Adipocyte (in vitro differentiated cells): ENCODE results near the gene FXYD2.
"Not testable (repeated sequence)": the region's sequence is repeated elsewhere in the genome, so short reads cannot be mapped to it uniquely, and the experiment has no call there.

Experiments used
- DNase-seq: peaks from one replicate; pipeline ENCODE4 v3.0.0-alpha.2; 2015; ENCODE audit warnings: low read depth
- H3K27me3 ChIP-seq: replicated peaks from 2 replicates; pipeline ENCODE4 v1.7.0; 2013; ENCODE audit warnings: mild to moderate bottlenecking, low read length, moderate library complexity; ENCODE audit not compliant: control insufficient read depth, insufficient read depth
- H3K36me3 ChIP-seq: 2 replicates; pipeline ENCODE4 v1.7.0; 2013; ENCODE audit warnings: low read length, mild to moderate bottlenecking, moderate library complexity; ENCODE audit not compliant: control insufficient read depth, insufficient read depth, severe bottlenecking
- H3K4me1 ChIP-seq: 2 replicates; pipeline ENCODE4 v1.7.0; 2013; ENCODE audit warnings: mild to moderate bottlenecking, low read length, moderate library complexity; ENCODE audit not compliant: control insufficient read depth, insufficient read depth
- H3K4me3 ChIP-seq: 2 replicates; pipeline ENCODE4 v1.7.0; 2013; ENCODE audit warnings: mild to moderate bottlenecking, low read length, moderate library complexity
- H3K9ac ChIP-seq: 2 replicates; pipeline ENCODE4 v1.7.0; 2013; ENCODE audit warnings: mild to moderate bottlenecking, low read length, moderate library complexity
- H3K9me3 ChIP-seq: 2 replicates; pipeline ENCODE4 v1.7.0; 2013; ENCODE audit warnings: mild to moderate bottlenecking, low read length, moderate library complexity; ENCODE audit not compliant: control insufficient read depth

FXYD2 gene

GRCh38 chr11:117816151-117816741, 8.3 kb downstream of the FXYD2 start:
- Histone ChIP-seq H3K4me1 (peaks cover 10% of the 10 kb centered on the region), H3K4me3 (no peak overlapping the region), H3K9me3 (no peaks in the 10 kb centered on the region), H3K9ac (peak overlapping the region; percentile 27), H3K36me3 (no peaks in the 10 kb centered on the region), H3K27me3 (no peaks in the 10 kb centered on the region)
- peak; percentile 37 for DNase-seq

- Histone ChIP-seq H3K4me3 (no peak overlapping the region), H3K9me3 (no peaks in the 10 kb centered on the region), H3K27me3 (no peaks in the 10 kb centered on the region), H3K36me3 (no peaks in the 10 kb centered on the region), H3K4me1 (peaks cover 10% of the 10 kb centered on the region), H3K9ac (no peak overlapping the region)
- no peak for DNase-seq
Measured at GRCh38 chr11:117815262-117815803, 9.2 kb downstream of the FXYD2 start.

- H3K9ac ChIP-seq = no peak overlapping the region
- DNase-seq = no peak
- no peaks in the 10 kb centered on the region for H3K36me3 ChIP-seq
- H3K4me3 ChIP-seq = no peak overlapping the region
- H3K27me3 ChIP-seq = no peaks in the 10 kb centered on the region
- no peaks in the 10 kb centered on the region for H3K9me3 ChIP-seq
- H3K4me1 ChIP-seq = peaks cover 10% of the 10 kb centered on the region
Measured at GRCh38 chr11:117814766-117815261, 9.7 kb downstream of the FXYD2 start.

GRCh38 chr11:117814204-117814765, 10.3 kb downstream of the FXYD2 start:
- no peak for DNase-seq
- Histone ChIP-seq H3K36me3 (no peaks in the 10 kb centered on the region), H3K4me3 (no peak overlapping the region), H3K4me1 (peaks cover 16% of the 10 kb centered on the region), H3K9ac (no peak overlapping the region), H3K9me3 (no peaks in the 10 kb centered on the region), H3K27me3 (no peaks in the 10 kb centered on the region)

GRCh38 chr11:117810056-117810451, 14.5 kb downstream of the FXYD2 start:
- Histone ChIP-seq H3K4me1 (peaks cover 15% of the 10 kb centered on the region), H3K27me3 (peaks cover 24% of the 10 kb centered on the region)
- not testable (repeated sequence) for H3K36me3 ChIP-seq, H3K9ac ChIP-seq, DNase-seq, H3K9me3 ChIP-seq, H3K4me3 ChIP-seq

- Histone ChIP-seq H3K4me1 (peaks cover 15% of the 10 kb centered on the region), H3K9me3 (no peaks in the 10 kb centered on the region), H3K4me3 (peak overlapping the region; percentile 16), H3K36me3 (no peaks in the 10 kb centered on the region), H3K9ac (no peak overlapping the region), H3K27me3 (peaks cover 24% of the 10 kb centered on the region)
- DNase-seq = peak; percentile 24
Measured at GRCh38 chr11:117809236-117810055, 15.1 kb downstream of the FXYD2 start.

- Histone ChIP-seq H3K27me3 (peaks cover 24% of the 10 kb centered on the region), H3K9ac (no peak overlapping the region), H3K9me3 (no peaks in the 10 kb centered on the region), H3K4me1 (peaks cover 15% of the 10 kb centered on the region), H3K4me3 (peak overlapping the region; percentile 16), H3K36me3 (no peaks in the 10 kb centered on the region)
- DNase-seq = no peak
Measured at GRCh38 chr11:117808784-117809183, 15.8 kb downstream of the FXYD2 start.

- Histone ChIP-seq H3K4me1 (peaks cover 15% of the 10 kb centered on the region), H3K9me3 (no peaks in the 10 kb centered on the region), H3K36me3 (no peaks in the 10 kb centered on the region), H3K27me3 (peaks cover 26% of the 10 kb centered on the region), H3K4me3 (no peak overlapping the region), H3K9ac (no peak overlapping the region)
- peak; percentile 86 for DNase-seq
Measured at GRCh38 chr11:117807482-117808327, 16.8 kb downstream of the FXYD2 start.

GRCh38 chr11:117806846-117807245, 17.7 kb downstream of the FXYD2 start:
- peaks cover 35% of the 10 kb centered on the region for H3K27me3 ChIP-seq
- no peak for DNase-seq
- H3K9ac ChIP-seq = no peak overlapping the region
- peaks cover 15% of the 10 kb centered on the region for H3K4me1 ChIP-seq
- no peak overlapping the region for H3K4me3 ChIP-seq
- H3K36me3 ChIP-seq = no peaks in the 10 kb centered on the region
- no peaks in the 10 kb centered on the region for H3K9me3 ChIP-seq

GRCh38 chr11:117805045-117805444, 19.5 kb downstream of the FXYD2 start:
- peaks cover 52% of the 10 kb centered on the region for H3K27me3 ChIP-seq
- no peaks in the 10 kb centered on the region for H3K9me3 ChIP-seq
- no peak for DNase-seq
- H3K9ac ChIP-seq = no peak overlapping the region
- peaks cover 15% of the 10 kb centered on the region for H3K4me1 ChIP-seq
- H3K4me3 ChIP-seq = no peak overlapping the region
- no peaks in the 10 kb centered on the region for H3K36me3 ChIP-seq
